Measurements from ENCODE around the gene RERE.
A peak's percentile ranks its signal among the peaks of the same experiment; 100 is the strongest.
"Not testable (repeated sequence)": the region's sequence is repeated elsewhere in the genome, so short reads cannot be mapped to it uniquely, and the experiment has no call there.

RERE gene

DNA sequence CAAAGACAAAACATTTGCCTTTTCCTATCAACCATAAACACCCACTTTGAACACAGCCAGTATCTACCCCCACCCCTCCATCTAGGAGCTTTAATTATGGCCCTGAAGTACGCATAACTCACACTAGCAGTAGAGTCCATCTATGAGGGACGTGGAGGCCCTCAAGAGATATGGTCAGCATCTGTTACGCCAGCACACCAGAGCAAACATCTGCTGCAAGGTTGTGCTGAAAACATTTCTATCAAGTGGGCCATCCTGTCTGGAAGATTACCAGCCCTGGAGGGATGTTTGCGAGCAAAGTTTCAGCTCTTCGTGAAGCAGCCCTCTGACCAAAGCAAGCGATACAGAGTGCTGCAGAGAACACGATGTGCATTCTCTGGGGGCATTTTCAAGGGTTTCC is 424.9 kb downstream of the RERE start:
- no peak for DNase-seq

GRCh38 chr1:8390707-8391106 is 426.7 kb downstream of the RERE start:
- no peak for DNase-seq

- DNase-seq: no peak
These were observed 427.4 kb downstream of the RERE start for GRCh38 chr1:8389958-8390535.

DNA sequence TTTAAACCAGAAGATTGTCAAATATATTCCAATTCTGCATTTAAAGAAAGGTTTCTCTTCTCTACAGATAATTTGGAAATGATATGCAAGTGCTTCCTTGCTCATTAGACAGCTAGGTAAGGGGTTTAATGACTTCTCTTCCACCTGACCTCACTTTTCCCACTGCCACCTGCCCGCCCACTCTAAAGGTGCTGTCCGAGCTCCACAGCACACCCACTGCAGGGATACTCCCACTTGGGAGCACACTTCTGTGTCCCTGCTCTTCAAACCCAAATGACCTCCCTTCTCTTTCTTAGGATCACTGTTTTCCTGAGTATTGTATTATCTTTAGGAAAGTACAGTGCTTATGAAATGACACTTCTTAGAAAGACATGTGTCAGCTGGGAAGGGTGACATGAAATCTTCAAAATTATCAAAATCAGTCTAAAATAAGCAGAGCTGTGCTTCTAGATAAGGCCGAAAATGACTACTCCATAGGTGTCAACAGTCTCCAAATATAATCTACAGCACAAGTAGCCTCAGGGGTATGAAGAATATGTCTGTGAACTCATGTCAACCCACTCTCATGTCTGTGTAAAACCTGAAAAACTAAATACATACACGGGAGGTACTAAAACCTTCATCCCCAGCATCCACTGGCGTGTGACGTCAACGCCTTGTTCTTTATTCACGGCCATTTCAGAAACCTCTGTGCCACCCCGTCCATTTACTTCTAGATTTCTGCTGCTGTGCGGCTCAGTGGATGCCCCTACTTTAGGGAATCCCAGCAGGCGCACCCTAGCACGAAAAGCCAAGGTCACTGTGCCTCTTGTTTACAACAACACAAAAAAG is 428.5 kb downstream of the RERE start:
- DNase-seq: no peak

DNA sequence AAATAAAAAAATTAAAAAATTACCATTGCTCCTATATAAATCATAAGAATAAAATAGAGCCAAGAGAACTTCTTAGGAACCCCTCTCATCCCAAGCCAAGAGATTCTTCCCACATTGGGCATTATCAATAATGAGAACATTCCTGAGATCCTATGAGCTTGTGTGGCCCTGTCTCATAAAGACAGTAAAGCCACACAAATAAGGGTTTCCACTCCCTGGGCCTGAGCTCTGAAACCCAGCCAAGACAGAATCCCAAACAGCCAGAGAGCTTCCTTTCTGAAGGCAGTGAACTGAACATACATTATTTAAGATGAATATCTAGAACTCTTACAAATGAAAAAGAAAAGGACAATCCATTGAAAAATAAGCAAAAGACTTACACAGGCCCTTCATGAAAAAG is 431.2 kb downstream of the RERE start:
- no peak for DNase-seq

GRCh38 chr1:8384577-8384976 is 432.9 kb downstream of the RERE start:
- no peak for DNase-seq

GRCh38 chr1:8384088-8384487 is 433.4 kb downstream of the RERE start:
- DNase-seq: no peak

- DNase-seq: no peak
These were observed 434.6 kb downstream of the RERE start for GRCh38 chr1:8382608-8383505.

GRCh38 chr1:8382051-8382505 is 435.4 kb downstream of the RERE start:
- peak; percentile 57 for DNase-seq

- no peak for DNase-seq
These were observed 435.8 kb downstream of the RERE start for GRCh38 chr1:8381618-8382017.

DNA sequence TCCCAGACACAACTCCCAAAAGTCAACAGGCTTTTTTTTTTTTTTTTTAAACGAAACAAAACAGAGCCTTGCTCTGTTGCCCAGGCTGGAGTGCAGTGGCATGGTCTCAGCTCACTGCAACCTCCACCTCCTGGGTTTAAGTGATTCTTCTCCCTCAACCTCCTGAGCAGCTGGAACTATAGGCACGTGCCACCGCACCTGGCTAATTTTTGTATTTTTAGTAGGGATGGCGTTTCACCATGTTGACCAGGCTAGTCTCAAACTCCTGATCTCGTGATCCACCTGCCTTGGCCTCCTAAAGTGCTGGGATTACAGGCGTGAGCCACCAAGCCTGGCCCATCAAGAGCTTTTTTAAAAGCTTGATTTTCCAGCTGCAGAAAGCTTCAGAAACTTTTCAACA is 437.1 kb downstream of the RERE start:
- not testable (repeated sequence) for DNase-seq

DNA sequence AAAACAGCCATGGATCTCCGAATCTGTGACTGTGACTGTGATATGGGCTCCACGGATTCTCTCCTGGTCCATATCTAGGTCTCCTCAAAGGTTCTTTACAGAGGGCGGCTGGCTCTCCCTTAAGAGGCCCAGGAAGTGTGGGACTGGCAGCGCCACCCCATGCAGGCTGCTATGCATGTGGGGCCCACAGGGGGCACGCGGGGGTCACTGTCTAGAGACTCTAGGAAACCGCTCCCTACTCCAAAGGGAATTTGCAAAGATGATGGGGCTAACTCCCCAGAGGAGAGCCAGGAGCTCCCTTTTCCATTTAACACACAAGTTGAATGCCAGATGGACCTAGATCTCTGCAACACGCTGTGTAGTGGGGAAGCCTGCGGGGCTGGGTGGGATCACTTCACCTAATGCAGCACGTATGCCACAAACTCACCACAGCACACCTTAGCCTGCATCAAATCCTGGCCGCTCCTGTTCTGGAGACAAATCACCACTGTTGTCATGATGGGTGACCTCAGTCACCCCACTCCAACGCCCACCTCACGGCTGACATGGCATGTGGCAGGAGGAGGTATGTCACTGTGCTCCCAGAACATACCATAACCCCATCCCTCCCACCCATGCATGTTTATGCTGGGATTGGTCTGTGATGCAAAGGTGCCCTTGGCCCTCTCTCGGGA is 437.8 kb downstream of the RERE start:
- DNase-seq: no peak

DNA sequence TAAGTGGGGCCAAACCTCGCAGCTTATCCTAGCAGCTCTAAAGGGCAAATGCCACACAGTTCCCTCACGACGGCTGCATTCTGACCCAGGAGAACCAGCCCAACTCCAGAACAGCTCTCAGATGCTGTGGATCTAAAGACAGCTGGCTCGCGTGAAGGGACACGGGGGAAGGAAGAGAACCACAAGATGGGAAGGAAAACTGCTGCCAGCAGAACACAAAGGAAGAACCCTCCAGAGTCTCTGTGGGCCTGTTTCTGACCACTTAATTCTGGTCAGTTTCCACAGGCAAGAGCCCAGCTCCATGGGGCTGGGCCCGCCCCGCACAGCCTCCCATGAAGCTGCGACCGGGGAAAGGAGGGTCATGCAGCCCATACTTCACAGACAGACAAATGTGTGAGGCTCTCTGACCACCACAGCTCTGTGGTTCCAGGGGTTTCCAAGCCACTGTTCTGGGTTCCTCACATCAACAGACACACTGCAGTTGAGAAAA is 438.4 kb downstream of the RERE start:
- no peak for DNase-seq

DNA sequence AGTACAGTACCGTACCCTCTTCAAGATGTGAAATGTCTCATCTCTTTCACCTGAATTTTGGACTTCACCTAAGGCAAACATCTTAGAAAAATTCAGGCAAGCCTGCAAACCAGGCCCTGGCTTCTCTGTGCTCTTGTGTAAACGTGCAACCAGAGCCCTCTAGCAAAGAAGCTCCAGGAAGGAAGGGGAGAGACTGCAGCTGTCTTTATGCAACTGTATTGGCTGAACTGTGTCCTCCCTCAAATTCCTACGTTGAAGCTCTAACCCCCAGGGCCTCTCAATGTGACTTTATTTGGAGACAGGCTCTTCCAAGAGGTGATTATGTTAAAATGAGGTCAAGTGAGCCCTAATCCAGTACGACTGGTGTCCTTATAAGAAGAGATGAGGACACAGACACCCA is 439.3 kb downstream of the RERE start:
- DNase-seq: no peak

DNA sequence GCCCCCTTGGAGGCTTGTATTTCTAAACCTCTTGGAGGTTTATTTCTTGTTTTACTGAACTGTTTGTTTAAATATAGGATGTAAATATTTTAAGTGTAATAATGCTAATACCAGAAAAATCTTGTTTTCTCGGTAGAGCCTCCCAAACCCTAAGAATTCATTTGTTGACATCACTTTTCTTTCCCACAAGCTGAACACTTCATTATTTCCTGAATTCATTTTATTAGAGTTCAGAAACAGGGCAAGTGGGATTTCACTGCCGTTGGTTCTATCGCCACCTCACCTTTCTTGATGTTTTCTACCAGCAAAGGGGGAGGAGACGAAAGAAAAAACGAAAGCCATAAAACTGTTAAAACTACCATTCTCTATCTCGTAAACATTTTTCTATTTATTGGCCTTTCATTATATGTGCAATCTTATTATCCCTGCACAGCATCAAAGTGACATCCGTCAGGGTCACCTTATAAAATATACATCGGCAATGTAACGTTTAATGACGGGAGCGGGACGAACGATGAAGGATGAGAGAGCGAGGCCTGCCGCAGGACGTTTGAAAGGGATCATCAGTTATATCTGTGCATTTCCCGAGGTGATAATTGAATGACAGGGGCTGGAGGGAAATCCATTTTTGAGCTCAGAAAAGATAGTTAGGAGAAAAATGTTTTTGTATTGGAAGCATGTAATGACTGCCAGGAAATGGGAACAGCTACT is 440.0 kb downstream of the RERE start:
- DNase-seq: no peak

DNA sequence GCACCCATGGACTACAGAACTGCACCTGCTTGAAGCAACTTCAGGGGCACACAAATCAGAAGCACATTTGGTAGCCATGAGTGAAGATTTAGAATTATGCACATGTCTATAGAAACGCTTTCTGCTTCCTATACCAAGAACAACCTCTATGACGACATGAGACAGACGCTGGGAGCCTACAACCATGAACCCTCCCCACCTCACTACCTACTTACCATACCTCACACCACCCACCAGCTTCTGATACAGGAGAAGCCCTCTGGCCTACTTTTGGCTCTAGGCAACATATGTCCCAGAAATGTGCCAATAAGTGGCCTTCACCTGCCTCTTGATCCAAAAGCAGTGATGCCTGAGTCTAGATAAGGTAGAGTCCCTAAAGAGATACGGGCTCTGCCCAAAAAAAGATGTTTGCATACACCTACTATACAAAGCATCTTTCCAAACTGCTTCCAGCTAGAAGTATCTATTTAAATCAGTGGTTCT is 441.0 kb downstream of the RERE start:
- DNase-seq: no peak

- no peak for DNase-seq
These were observed 442.6 kb downstream of the RERE start for GRCh38 chr1:8374812-8375211.

DNA sequence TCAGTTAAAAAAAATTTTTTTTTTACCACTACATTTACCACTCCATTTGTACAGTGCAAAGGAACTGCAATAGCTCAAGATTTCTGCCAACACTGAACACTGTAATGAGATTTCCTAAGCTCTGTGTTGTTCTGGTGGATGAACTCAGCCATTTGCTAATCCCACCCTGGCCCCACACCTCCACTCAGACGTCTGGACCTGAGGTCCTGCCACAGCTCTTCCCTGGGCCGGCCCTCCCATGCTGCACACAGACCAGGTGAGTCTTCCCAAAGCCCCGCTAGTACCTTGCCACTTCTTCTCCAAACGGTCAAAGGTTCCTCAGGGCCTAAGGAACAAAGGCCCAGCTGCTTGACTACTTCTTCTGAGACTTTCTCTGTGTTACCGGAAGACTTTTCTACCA is 443.1 kb downstream of the RERE start:
- DNase-seq: no peak

- DNase-seq: peak; percentile 74
These were observed 443.7 kb downstream of the RERE start for GRCh38 chr1:8373581-8374241.

DNA sequence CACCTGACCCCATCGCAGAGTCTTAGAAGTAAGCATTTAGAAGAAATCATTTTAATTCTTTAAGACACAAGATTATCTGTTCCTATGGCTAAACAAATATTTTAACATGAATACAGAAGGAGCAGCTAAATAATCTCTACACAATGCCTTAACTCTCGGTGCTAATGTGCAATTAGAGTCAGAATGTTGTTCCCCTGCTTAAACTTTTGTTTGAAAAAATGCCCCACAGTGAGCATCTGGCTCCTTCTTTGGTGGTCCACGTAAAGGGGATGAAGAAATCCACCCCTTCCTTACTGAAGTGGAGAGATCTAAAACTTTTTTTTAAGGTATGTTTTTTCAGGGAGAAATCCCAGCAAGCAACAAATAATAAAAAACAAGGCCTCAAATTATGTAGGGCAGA is 444.3 kb downstream of the RERE start:
- DNase-seq: no peak

DNA sequence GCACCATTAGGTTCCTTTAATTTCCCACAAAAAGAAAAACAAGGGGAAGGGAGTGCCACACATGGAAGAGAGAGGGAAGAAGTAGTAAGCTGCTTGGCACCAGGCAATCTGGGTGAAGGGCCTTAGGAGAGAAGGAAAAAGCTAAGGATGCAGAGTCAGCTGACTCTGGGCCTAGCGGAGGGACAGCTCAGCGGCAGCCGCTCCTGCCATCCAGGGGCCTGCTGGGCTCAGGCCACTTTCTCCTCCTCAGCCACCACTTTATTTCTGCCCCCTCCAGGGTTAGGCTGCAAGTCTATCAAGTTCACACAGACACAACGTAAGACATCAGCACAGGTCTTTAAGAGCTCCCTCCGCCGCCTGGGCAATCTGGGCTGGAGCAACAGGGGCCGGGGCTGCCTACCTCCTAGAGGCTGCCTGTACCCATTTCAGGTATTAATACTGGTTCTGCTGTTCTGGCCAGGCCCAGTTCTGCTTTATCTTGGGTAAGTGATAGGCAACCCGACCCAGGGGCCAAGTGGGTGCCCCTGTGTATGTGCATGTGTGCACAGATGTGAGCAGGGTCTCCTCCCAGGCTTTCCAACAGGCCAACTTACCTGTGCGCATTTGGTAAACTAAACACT is 446.0 kb downstream of the RERE start:
- DNase-seq: no peak
